ENCODE results near the gene RNF183.
A peak's percentile ranks its signal among the peaks of the same experiment; 100 is the strongest.

The RNF183 gene

GRCh38 chr9:113316030-113316429 is 12.9 kb upstream of the RNF183 start:
- DNase-seq (ENCODE audit: low spot score), result no peak
- no peak for TF ChIP-seq CTCF (IDR thresholded peaks at IDR 0.05; ENCODE audit: extremely low read depth, missing control alignments)

GRCh38 chr9:113315231-113315630 is 12.1 kb upstream of the RNF183 start:
- no peak for TF ChIP-seq CTCF (IDR thresholded peaks at IDR 0.05; ENCODE audit: extremely low read depth, missing control alignments)
- no peak for DNase-seq (ENCODE audit: low spot score)

- DNase-seq (ENCODE audit: low spot score), result no peak
- TF ChIP-seq CTCF (IDR thresholded peaks at IDR 0.05; ENCODE audit: extremely low read depth, missing control alignments), result no peak
Measured at GRCh38 chr9:113313261-113313660, 10.1 kb upstream of the RNF183 start.

GRCh38 chr9:113311961-113312360 is 8.8 kb upstream of the RNF183 start:
- no peak for TF ChIP-seq CTCF (IDR thresholded peaks at IDR 0.05; ENCODE audit: extremely low read depth, missing control alignments)
- no peak for DNase-seq (ENCODE audit: low spot score)

GRCh38 chr9:113310538-113310937 is 7.4 kb upstream of the RNF183 start:
- no peak for TF ChIP-seq CTCF (IDR thresholded peaks at IDR 0.05; ENCODE audit: extremely low read depth, missing control alignments)
- DNase-seq (ENCODE audit: low spot score), result no peak

GRCh38 chr9:113309204-113309813 is 6.1 kb upstream of the RNF183 start:
- peak; percentile 62 for DNase-seq (ENCODE audit: low spot score)
- peak; percentile 59 for TF ChIP-seq CTCF (IDR thresholded peaks at IDR 0.05; ENCODE audit: extremely low read depth, missing control alignments)

GRCh38 chr9:113307396-113307975 is 4.3 kb upstream of the RNF183 start:
- TF ChIP-seq CTCF (IDR thresholded peaks at IDR 0.05; ENCODE audit: extremely low read depth, missing control alignments), result no peak
- no peak for DNase-seq (ENCODE audit: low spot score)

All from GM20000 (cell line).